K562 (cell line): ENCODE measurements around the gene ACTG2. TPM values are rescaled to one million over a fixed set of nuclear protein-coding genes. Genes with fewer than 3 reads are reported as not detected.

Experiments used
- ASH1L ChIP-seq: fragments of 450-650 bp; IDR thresholded peaks from 2 replicates; pipeline ENCODE4 v1.6.1; 2018; ENCODE audit warnings: borderline replicate concordance, mild to moderate bottlenecking, low read depth; ENCODE audit not compliant: partially characterized antibody
- BHLHE40 ChIP-seq: IDR thresholded peaks from 2 replicates; pipeline ENCODE4 v1.6.1; 2011; ENCODE audit warnings: low read length, improper control_type of control experiment
- CBX5 ChIP-seq: IDR thresholded peaks from 2 replicates; pipeline ENCODE4 v1.6.1; 2014; ENCODE audit warnings: low read depth, borderline replicate concordance
- CCAR2 ChIP-seq: fragments of 200-400 bp; formaldehyde crosslinking; IDR thresholded peaks from 2 replicates; pipeline ENCODE4 v1.6.1; 2017; ENCODE audit warnings: mild to moderate bottlenecking, low read depth, low read length
- CREBBP ChIP-seq: IDR thresholded peaks from one replicate; pipeline ENCODE4 v1.6.1; 2012; ENCODE audit warnings: low read depth, mild to moderate bottlenecking, control low read depth, inconsistent platforms, low read length
- FUS ChIP-seq: fragments of 200-400 bp; formaldehyde crosslinking; optimal IDR thresholded peaks from 2 replicates; pipeline ENCODE3; 2017; ENCODE audit warnings: low read depth, low read length
- GTF2E2 ChIP-seq: fragments of 200-800 bp; sonication (Bioruptor generic); IDR thresholded peaks from 2 replicates; pipeline ENCODE4 v1.6.1; 2016; ENCODE audit warnings: missing genetic modification characterization, missing compliant biosample characterization
- KHSRP ChIP-seq: fragments of 450-650 bp; IDR thresholded peaks from 2 replicates; pipeline ENCODE4 v1.6.1; 2017
- NR1H2 ChIP-seq: sonication (generic); formaldehyde crosslinking; IDR thresholded peaks from 2 replicates; pipeline ENCODE4 v1.4.0; 2020; ENCODE audit warnings: mild to moderate bottlenecking, missing genetic modification reagents
- POLR2G ChIP-seq: fragments of 200-400 bp; formaldehyde crosslinking; IDR thresholded peaks from 2 replicates; pipeline ENCODE4 v1.6.1; 2017; ENCODE audit warnings: low read depth, mild to moderate bottlenecking, antibody characterized with exemption, low read length, moderate library complexity
- PPARD ChIP-seq: fragments of 250-450 bp; sonication (Bioruptor Pico); IDR thresholded peaks from 2 replicates; pipeline ENCODE4 v1.8.0; 2022; ENCODE audit warnings: inconsistent platforms, mild to moderate bottlenecking, moderate library complexity
- PRPF4 ChIP-seq: fragments of 200-400 bp; formaldehyde crosslinking; IDR thresholded peaks from one replicate; pipeline ENCODE4 v1.6.1; 2017; ENCODE audit warnings: low read length, low read depth, mild to moderate bottlenecking; ENCODE audit not compliant: insufficient read depth, poor library complexity, severe bottlenecking
- SAP30 ChIP-seq: fragments of 200-600 bp; sonication (generic); IDR thresholded peaks from 2 replicates; pipeline ENCODE4 v1.6.1; 2012; ENCODE audit warnings: borderline replicate concordance, low read depth, mild to moderate bottlenecking, moderate library complexity, low read length, control low read depth, inconsistent platforms; ENCODE audit not compliant: insufficient read depth, poor library complexity, severe bottlenecking
- SMARCA4 ChIP-seq: fragments of 450-650 bp; IDR thresholded peaks from 2 replicates; pipeline ENCODE4 v1.6.1; 2016
- SP2 ChIP-seq: IDR thresholded peaks from 2 replicates; pipeline ENCODE4 v1.6.1; 2011; ENCODE audit warnings: mild to moderate bottlenecking, low read depth, low read length, moderate library complexity; ENCODE audit not compliant: poor library complexity, severe bottlenecking; ENCODE audit errors: extremely low read depth
- TAF1 ChIP-seq: IDR thresholded peaks from 2 replicates; pipeline ENCODE4 v1.6.1; 2011; ENCODE audit warnings: mild to moderate bottlenecking, low read length, moderate library complexity; ENCODE audit not compliant: insufficient read depth, control insufficient read depth, severe bottlenecking; ENCODE audit errors: extremely low read depth
- ZNF274 ChIP-seq: IDR thresholded peaks from 2 replicates; pipeline ENCODE4 v1.6.1; 2011; ENCODE audit warnings: low read depth, mild to moderate bottlenecking, low read length, moderate library complexity, borderline replicate concordance
- ZNF324 ChIP-seq: fragments of 250-450 bp; sonication (Bioruptor Pico); IDR thresholded peaks from 2 replicates; pipeline ENCODE4 v1.4.0; 2020; ENCODE audit warnings: mild to moderate bottlenecking
- polyA plus RNA-seq, 8 experiments: library from polyadenylated mRNA; depleted of rRNA in 4 of 8; stranded (reverse) in 5 of 8; unstranded in 3 of 8; fragments of >200 nt; fragmentation: Nextera tagmentation in 2 of 8; fragmentation: Illumina TruSeq in 1 of 8; extraction: Ambion mirVana in 2 of 8; extraction: Trizol in 1 of 8; gene quantifications; 2 replicates each; pipeline versions ENCODE4 v1.2.1 to v1.2.3, GENCODE V29; 2011 to 2014; ENCODE audit warnings: inconsistent platforms in 1 of 8, missing spikeins in 1 of 8
- total RNA-seq, 7 experiments: library from RNA; depleted of rRNA in 6 of 7; stranded (reverse); fragments of >200 nt in 6 of 7; fragmentation: Illumina TruSeq in 2 of 7; extraction: Trizol in 2 of 7; gene quantifications; 2 replicates each; pipeline versions ENCODE4 v1.2.1 to v1.2.3, GENCODE V29; 2011 to 2021; ENCODE audit warnings: low replicate concordance in 1 of 7
- TF ChIP-seq, protein P1 (sequence below): sonication (generic); formaldehyde crosslinking; IDR thresholded peaks from 2 replicates; pipeline ENCODE4 v1.8.1; 2023; ENCODE audit warnings: mild to moderate bottlenecking, missing genetic modification reagents
- TF ChIP-seq, protein P2 (sequence below): fragments of 250-450 bp; sonication (Bioruptor Pico); IDR thresholded peaks from 2 replicates; pipeline ENCODE4 v1.4.0; 2020

The ACTG2 gene
- total and polyA plus RNA-seq, 9 of the 15 experiments (the other 6 are each of a cell fraction or from before 2014, with no cell fraction given) = 0.06 to 0.60 TPM; not detected in 7

DNA sequence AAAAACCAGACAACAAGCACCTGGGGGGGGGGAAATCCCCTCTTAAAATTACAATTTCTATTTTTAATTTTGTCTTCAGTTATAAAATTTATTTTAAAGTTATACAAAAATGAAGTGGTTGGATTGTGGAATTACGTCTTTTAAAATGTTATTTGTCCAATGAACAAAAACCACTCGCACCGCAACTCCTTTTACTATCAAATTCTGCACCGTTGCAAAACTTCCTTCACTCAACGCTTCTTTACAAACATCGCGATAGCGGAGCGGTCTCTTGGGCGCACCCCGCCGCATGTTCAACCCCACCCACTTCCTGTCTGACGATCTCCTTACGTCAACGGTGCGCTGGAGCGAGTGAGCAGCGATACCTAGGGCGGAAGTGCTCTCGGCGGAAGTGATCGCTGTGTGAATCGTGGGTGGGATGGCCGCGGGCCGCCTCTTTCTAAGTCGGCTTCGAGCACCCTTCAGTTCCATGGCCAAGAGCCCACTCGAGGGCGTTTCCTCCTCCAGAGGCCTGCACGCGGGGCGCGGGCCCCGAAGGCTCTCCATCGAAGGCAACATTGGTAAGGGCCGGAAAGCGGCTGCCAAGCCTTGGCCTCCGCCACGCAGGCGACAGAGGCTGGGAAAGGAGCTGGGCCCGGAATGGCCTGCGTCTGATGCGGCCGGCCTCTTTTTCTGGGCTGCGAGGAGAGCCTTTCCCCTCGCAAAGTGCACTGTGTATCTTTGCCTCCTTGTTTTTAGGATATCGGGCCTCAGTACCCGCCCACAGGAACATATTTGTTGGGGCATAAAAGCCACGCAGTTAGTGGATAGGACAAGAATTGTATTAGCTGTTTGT lies 33.9 kb downstream of the ACTG2 start, which contains the start of gene DGUOK (continued):
- TF ChIP-seq POLR2G = peak; percentile 97
- TF ChIP-seq ZNF324 = no peak
- TF ChIP-seq, protein P1, sequence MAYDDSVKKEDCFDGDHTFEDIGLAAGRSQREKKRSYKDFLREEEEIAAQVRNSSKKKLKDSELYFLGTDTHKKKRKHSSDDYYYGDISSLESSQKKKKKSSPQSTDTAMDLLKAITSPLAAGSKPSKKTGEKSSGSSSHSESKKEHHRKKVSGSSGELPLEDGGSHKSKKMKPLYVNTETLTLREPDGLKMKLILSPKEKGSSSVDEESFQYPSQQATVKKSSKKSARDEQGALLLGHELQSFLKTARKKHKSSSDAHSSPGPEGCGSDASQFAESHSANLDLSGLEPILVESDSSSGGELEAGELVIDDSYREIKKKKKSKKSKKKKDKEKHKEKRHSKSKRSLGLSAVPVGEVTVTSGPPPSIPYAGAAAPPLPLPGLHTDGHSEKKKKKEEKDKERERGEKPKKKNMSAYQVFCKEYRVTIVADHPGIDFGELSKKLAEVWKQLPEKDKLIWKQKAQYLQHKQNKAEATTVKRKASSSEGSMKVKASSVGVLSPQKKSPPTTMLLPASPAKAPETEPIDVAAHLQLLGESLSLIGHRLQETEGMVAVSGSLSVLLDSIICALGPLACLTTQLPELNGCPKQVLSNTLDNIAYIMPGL = 0 out of 2 replicates have a peak, but pooled peaks have one; percentile 31
- TF ChIP-seq FUS = no peak
- TF ChIP-seq CBX5 = no peak
- no peak for TF ChIP-seq CCAR2
- TF ChIP-seq CREBBP = no peak
- no peak for TF ChIP-seq SMARCA4
- TF ChIP-seq PRPF4 = peak; percentile 72
- peak; percentile 91 for TF ChIP-seq TAF1
- TF ChIP-seq, protein P2, sequence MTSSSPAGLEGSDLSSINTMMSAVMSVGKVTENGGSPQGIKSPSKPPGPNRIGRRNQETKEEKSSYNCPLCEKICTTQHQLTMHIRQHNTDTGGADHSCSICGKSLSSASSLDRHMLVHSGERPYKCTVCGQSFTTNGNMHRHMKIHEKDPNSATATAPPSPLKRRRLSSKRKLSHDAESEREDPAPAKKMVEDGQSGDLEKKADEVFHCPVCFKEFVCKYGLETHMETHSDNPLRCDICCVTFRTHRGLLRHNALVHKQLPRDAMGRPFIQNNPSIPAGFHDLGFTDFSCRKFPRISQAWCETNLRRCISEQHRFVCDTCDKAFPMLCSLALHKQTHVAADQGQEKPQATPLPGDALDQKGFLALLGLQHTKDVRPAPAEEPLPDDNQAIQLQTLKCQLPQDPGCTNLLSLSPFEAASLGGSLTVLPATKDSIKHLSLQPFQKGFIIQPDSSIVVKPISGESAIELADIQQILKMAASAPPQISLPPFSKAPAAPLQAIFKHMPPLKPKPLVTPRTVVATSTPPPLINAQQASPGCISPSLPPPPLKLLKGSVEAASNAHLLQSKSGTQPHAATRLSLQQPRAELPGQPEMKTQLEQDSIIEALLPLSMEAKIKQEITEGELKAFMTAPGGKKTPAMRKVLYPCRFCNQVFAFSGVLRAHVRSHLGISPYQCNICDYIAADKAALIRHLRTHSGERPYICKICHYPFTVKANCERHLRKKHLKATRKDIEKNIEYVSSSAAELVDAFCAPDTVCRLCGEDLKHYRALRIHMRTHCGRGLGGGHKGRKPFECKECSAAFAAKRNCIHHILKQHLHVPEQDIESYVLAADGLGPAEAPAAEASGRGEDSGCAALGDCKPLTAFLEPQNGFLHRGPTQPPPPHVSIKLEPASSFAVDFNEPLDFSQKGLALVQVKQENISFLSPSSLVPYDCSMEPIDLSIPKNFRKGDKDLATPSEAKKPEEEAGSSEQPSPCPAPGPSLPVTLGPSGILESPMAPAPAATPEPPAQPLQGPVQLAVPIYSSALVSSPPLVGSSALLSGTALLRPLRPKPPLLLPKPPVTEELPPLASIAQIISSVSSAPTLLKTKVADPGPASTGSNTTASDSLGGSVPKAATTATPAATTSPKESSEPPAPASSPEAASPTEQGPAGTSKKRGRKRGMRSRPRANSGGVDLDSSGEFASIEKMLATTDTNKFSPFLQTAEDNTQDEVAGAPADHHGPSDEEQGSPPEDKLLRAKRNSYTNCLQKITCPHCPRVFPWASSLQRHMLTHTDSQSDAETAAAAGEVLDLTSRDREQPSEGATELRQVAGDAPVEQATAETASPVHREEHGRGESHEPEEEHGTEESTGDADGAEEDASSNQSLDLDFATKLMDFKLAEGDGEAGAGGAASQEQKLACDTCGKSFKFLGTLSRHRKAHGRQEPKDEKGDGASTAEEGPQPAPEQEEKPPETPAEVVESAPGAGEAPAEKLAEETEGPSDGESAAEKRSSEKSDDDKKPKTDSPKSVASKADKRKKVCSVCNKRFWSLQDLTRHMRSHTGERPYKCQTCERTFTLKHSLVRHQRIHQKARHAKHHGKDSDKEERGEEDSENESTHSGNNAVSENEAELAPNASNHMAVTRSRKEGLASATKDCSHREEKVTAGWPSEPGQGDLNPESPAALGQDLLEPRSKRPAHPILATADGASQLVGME (CRISPR knock-in tag) = no peak
- TF ChIP-seq NR1H2 = no peak
- no peak; the same call in 1 of the 2 replicates for TF ChIP-seq GTF2E2 (tag)
- no peak for TF ChIP-seq BHLHE40
- peak; percentile 76 for TF ChIP-seq SAP30
- no peak for TF ChIP-seq ZNF274
- no peak for TF ChIP-seq ASH1L
- no peak for TF ChIP-seq KHSRP
- TF ChIP-seq PPARD (CRISPR knock-in tag) = no peak
- no peak for TF ChIP-seq SP2
